NCI-H2227 (cell line): ENCODE data around the gene OR6C70.

Source experiments
- DNase-seq: peaks from one replicate; lab custom pipeline; 2025; ENCODE audit not compliant: unreplicated experiment; lab: John Stamatoyannopoulos, UW

Gene OR6C70

GRCh38 chr12:55420307-55420962 is 49.5 kb downstream of the OR6C70 start:
- no peak for DNase-seq
